PC-3 (cell line): Measurements from ENCODE around the gene ZW10. TPM values are rescaled to one million over a fixed set of nuclear protein-coding genes. Genes with fewer than 3 reads are reported as not detected.
"Not testable (repeated sequence)": the region's sequence is repeated elsewhere in the genome, so short reads cannot be mapped to it uniquely, and the experiment has no call there.

Experiments
- ATAC-seq: fragments of 200-7000 bp; cut with Tn5 transposase; 2 replicates; pipeline ENCODE4 v1.9.1; 2020; ENCODE audit warnings: mild to moderate bottlenecking, moderate library complexity
- BruUV-seq: library from RNA; stranded (reverse); fragments of 400-500 nt; replicated peaks from 2 replicates; lab custom pipeline; 2021; lab: Mats Ljungman, UMichigan
- CTCF ChIA-PET: fragments of 300-600 bp; sonication (Branson Sonifier 250); formaldehyde crosslinking; loops from one replicate; lab custom pipeline; 2022; ENCODE audit warnings: antibody characterized with exemption; lab: Charles Lee
- POLR2A ChIA-PET: fragments of 300-600 bp; sonication (Branson Sonifier 250); formaldehyde crosslinking; loops from one replicate; lab custom pipeline; 2022; ENCODE audit warnings: antibody characterized with exemption; ENCODE audit not compliant: unreplicated experiment; lab: Charles Lee
- DNase-seq: peaks from one replicate; pipeline ENCODE4 v3.0.0-alpha.2; 2015
- H2AFZ ChIP-seq: fragments of 300-600 bp; sonication (generic); 2 replicates; pipeline ENCODE4 v1.6.0; 2016; ENCODE audit warnings: antibody characterized with exemption, low read length
- H3F3A ChIP-seq: fragments of 300-600 bp; sonication (generic); one replicate; pipeline ENCODE4 v1.6.0; 2017; ENCODE audit warnings: antibody characterized with exemption, low read length, control low read depth, mild to moderate bottlenecking; ENCODE audit not compliant: unreplicated experiment
- H3K27ac ChIP-seq: fragments of 300-600 bp; sonication (generic); 2 replicates; pipeline ENCODE4 v1.5.1; 2016; ENCODE audit warnings: mild to moderate bottlenecking, low read length
- H3K27me3 ChIP-seq: fragments of 300-600 bp; sonication (generic); 2 replicates; pipeline ENCODE4 v1.6.1; 2016; ENCODE audit warnings: low read length, mixed read lengths
- H3K36me3 ChIP-seq: fragments of 300-600 bp; sonication (generic); 2 replicates; pipeline ENCODE4 v1.6.1; 2016; ENCODE audit warnings: low read depth, mixed run types, low read length, mixed read lengths
- H3K4me1 ChIP-seq: fragments of 300-600 bp; sonication (generic); 2 replicates; pipeline ENCODE4 v1.5.1; 2016; ENCODE audit warnings: low read length; ENCODE audit not compliant: insufficient read depth
- H3K4me2 ChIP-seq: fragments of 300-600 bp; sonication (generic); 2 replicates; pipeline ENCODE4 v1.6.0; 2016; ENCODE audit warnings: low read length
- H3K4me3 ChIP-seq: fragments of 300-600 bp; sonication (generic); 2 replicates; pipeline ENCODE4 v1.5.1; 2016; ENCODE audit warnings: mild to moderate bottlenecking, low read length, mixed read lengths
- H3K79me2 ChIP-seq: fragments of 300-600 bp; sonication (generic); 2 replicates; pipeline ENCODE4 v1.6.1; 2017; ENCODE audit warnings: low read length, mixed read lengths
- H3K9ac ChIP-seq: fragments of 300-600 bp; sonication (generic); 2 replicates; pipeline ENCODE4 v1.6.0; 2016; ENCODE audit warnings: mild to moderate bottlenecking, low read length
- H3K9me2 ChIP-seq: fragments of 300-600 bp; sonication (generic); replicated peaks from 2 replicates; pipeline ENCODE4 v1.6.1; 2016; ENCODE audit warnings: mixed run types, low read length, mixed read lengths
- H3K9me3 ChIP-seq: fragments of 300-600 bp; sonication (generic); 2 replicates; pipeline ENCODE4 v1.6.1; 2016; ENCODE audit warnings: low read length, mixed read lengths
- H4K20me1 ChIP-seq: fragments of 300-600 bp; sonication (generic); 2 replicates; pipeline ENCODE4 v1.6.1; 2016; ENCODE audit warnings: low read length, mixed read lengths
- EZH2 ChIP-seq: fragments of 300-600 bp; sonication (generic); IDR thresholded peaks from one replicate; pipeline ENCODE4 v1.6.1; 2017; ENCODE audit warnings: antibody characterized with exemption, mild to moderate bottlenecking, low read length; ENCODE audit not compliant: unreplicated experiment
- EZH2phosphoT487 ChIP-seq: fragments of 300-600 bp; sonication (generic); IDR thresholded peaks from 2 replicates; pipeline ENCODE4 v1.6.1; 2018; ENCODE audit warnings: mild to moderate bottlenecking, antibody characterized with exemption, low read length, borderline replicate concordance
- intact Hi-C: fragments of 100-400 bp; cut with micrococcal nuclease; formaldehyde crosslinking; loops from 2 replicates; pipeline ENCODE4 v1.9.0; 2023
- total RNA-seq: library from RNA; depleted of rRNA; stranded (reverse); fragments of >200 nt; gene quantifications from 2 replicates; pipeline ENCODE4 v1.2.3, GENCODE V29; 2014
- TF ChIP-seq, protein P1 (sequence below): fragments of 300-600 bp; sonication (generic); conservative IDR thresholded peaks from 2 replicates; pipeline ENCODE4 v1.5.1; 2017; ENCODE audit warnings: antibody characterized with exemption, low read depth, mild to moderate bottlenecking, low read length

ZW10 gene
- total RNA-seq, 1 experiment from 2014 or later, result 38.4 TPM

GRCh38 chr11:113802621-113803020, 29.1 kb upstream of the ZW10 start:
- Histone ChIP-seq H4K20me1 (no peaks in the 10 kb centered on the region), H3K79me2 (no peaks in the 10 kb centered on the region), H3K9me2 (no peaks in the 10 kb centered on the region), H3K9me3 (no peaks in the 10 kb centered on the region), H3K9ac (no peak overlapping the region), H3K36me3 (peaks cover 31% of the 10 kb centered on the region), H3K4me2 (no peak overlapping the region), H3K27me3 (no peaks in the 10 kb centered on the region), H3F3A (no peaks in the 10 kb centered on the region), H3K27ac (no peak overlapping the region), H3K4me1 (peaks cover 5% of the 10 kb centered on the region; the same call in 1 of the 2 replicates), H3K4me3 (no peak overlapping the region), H2AFZ (no peak overlapping the region)
- BruUV-seq, result no TSS peak
- ChIA-PET POLR2A (no interaction called here), CTCF (no interaction called here)
- intact Hi-C loops, result no loop called here
- ATAC-seq (no peak), DNase-seq (no peak)
- TF ChIP-seq, protein P1, sequence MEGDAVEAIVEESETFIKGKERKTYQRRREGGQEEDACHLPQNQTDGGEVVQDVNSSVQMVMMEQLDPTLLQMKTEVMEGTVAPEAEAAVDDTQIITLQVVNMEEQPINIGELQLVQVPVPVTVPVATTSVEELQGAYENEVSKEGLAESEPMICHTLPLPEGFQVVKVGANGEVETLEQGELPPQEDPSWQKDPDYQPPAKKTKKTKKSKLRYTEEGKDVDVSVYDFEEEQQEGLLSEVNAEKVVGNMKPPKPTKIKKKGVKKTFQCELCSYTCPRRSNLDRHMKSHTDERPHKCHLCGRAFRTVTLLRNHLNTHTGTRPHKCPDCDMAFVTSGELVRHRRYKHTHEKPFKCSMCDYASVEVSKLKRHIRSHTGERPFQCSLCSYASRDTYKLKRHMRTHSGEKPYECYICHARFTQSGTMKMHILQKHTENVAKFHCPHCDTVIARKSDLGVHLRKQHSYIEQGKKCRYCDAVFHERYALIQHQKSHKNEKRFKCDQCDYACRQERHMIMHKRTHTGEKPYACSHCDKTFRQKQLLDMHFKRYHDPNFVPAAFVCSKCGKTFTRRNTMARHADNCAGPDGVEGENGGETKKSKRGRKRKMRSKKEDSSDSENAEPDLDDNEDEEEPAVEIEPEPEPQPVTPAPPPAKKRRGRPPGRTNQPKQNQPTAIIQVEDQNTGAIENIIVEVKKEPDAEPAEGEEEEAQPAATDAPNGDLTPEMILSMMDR, result no peak
- TF ChIP-seq EZH2phosphoT487 (no peak), EZH2 (no peak)

GRCh38 chr11:113796663-113797259, 23.3 kb upstream of the ZW10 start:
- no peak overlapping the region for H3K9ac ChIP-seq
- H3K9me3 ChIP-seq, result no peaks in the 10 kb centered on the region
- no peaks in the 10 kb centered on the region for H3K4me1 ChIP-seq
- H3K4me3 ChIP-seq, result no peak overlapping the region
- POLR2A ChIA-PET, result no interaction called here
- BruUV-seq, result no TSS peak
- CTCF ChIA-PET, result interaction anchor here (0.6 kb wide), 7 partner anchors 9 to 1456 kb away, joined by 3 to 10 read pairs (median 3); partner anchors contain the start of gene ZW10
- no peaks in the 10 kb centered on the region for H3K9me2 ChIP-seq
- H3F3A ChIP-seq, result no peaks in the 10 kb centered on the region
- DNase-seq (peak; percentile 74), ATAC-seq (peak; percentile 99)
- H3K27me3 ChIP-seq, result no peaks in the 10 kb centered on the region
- H3K27ac ChIP-seq, result no peak overlapping the region
- no peak overlapping the region for H2AFZ ChIP-seq
- H3K79me2 ChIP-seq, result no peaks in the 10 kb centered on the region
- TF ChIP-seq, protein P1, result peak; percentile 82
- no peak for TF ChIP-seq EZH2phosphoT487
- intact Hi-C loops, result loop anchor here (1.0 kb wide), 1 partner anchor 491 kb away; no protein-coding TSS in a partner anchor
- peaks cover 9% of the 10 kb centered on the region for H3K36me3 ChIP-seq
- no peak overlapping the region for H3K4me2 ChIP-seq
- H4K20me1 ChIP-seq, result no peaks in the 10 kb centered on the region

DNA sequence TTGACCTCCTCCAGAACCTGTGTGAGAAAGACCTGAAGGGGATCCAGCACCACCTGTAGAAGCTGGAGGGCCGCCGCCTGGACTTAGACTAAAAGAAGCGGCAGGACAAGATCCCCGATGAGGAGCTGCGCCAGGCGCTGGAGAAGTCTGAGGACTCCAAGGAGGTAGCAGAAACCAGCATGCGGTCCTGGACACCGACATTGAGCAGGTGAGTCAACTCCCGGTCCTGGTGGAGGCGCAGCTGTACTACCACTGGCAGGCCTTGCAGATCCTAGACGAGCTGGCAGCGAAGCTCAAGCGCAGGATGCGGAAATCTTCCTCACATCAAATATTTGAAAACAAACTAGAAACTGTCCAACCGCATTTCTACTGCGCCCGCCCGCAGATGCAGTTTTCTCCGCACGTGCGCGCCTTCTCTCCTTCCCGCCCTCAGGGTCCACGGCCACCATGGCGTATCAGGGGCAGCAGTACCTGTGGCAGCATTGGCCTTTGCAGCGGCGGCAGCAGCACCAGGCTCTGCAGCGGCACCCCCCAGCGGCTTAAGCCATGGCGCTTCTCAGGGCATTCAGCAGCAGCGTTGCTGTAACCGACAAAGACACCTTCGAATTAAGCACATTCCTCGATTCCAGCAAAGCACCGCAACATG, 16.3 kb upstream of the ZW10 start:
- no peak for ATAC-seq
- no TSS peak for BruUV-seq
- intact Hi-C loops, result no loop called here

DNA sequence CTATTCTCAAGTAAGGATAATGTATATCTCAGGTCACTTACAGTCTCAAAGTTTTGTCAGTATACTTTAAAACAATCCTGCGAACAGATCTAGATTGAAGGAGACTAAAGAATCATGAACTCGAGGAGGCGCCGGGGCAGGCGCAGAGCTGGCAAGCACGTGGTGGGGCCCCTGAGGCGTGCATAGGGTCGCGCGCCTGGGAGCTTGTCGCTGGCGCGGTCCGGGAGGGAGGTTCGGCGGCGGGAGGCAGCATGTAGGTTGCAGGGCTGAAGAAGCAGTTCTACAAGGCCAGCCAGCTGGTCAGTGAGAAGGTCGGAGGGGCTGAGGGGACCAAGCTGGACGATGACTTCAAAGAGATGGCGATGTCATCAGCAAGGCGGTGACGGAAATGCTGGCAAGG, 15.5 kb upstream of the ZW10 start:
- H3K9me3 ChIP-seq, H3K9ac ChIP-seq, H3K9me2 ChIP-seq, POLR2A ChIA-PET, H3K36me3 ChIP-seq, CTCF ChIA-PET, H2AFZ ChIP-seq, ATAC-seq, H3K4me3 ChIP-seq, H3F3A ChIP-seq, H3K4me2 ChIP-seq, H4K20me1 ChIP-seq, H3K79me2 ChIP-seq, DNase-seq, H3K27ac ChIP-seq, intact Hi-C loops, BruUV-seq, H3K4me1 ChIP-seq: not testable (repeated sequence)
- peaks cover 12% of the 10 kb centered on the region; the same call in 1 of the 2 replicates for H3K27me3 ChIP-seq

More for the DNA sequence above, 16.3 kb upstream of the ZW10 start:
- H3K9me2 ChIP-seq, result no peaks in the 10 kb centered on the region
- no peak overlapping the region for H3K27ac ChIP-seq
- no peak overlapping the region for H2AFZ ChIP-seq
- H3K4me1 ChIP-seq, result no peaks in the 10 kb centered on the region
- POLR2A ChIA-PET, result no interaction called here
- CTCF ChIA-PET, result no interaction called here
- TF ChIP-seq, protein P1, result no peak
- TF ChIP-seq EZH2, result no peak
- no peak for TF ChIP-seq EZH2phosphoT487
- no peak overlapping the region for H3K4me2 ChIP-seq
- no peaks in the 10 kb centered on the region for H3K9me3 ChIP-seq
- no peaks in the 10 kb centered on the region for H4K20me1 ChIP-seq
- H3K4me3 ChIP-seq, result no peak overlapping the region
- no peaks in the 10 kb centered on the region for H3K36me3 ChIP-seq
- H3F3A ChIP-seq, result no peaks in the 10 kb centered on the region
- peaks cover 12% of the 10 kb centered on the region; the same call in 1 of the 2 replicates for H3K27me3 ChIP-seq
- no peaks in the 10 kb centered on the region for H3K79me2 ChIP-seq
- no peak for DNase-seq
- H3K9ac ChIP-seq, result no peak overlapping the region
